Measurements from ENCODE around the gene FAM133A.

DNA sequence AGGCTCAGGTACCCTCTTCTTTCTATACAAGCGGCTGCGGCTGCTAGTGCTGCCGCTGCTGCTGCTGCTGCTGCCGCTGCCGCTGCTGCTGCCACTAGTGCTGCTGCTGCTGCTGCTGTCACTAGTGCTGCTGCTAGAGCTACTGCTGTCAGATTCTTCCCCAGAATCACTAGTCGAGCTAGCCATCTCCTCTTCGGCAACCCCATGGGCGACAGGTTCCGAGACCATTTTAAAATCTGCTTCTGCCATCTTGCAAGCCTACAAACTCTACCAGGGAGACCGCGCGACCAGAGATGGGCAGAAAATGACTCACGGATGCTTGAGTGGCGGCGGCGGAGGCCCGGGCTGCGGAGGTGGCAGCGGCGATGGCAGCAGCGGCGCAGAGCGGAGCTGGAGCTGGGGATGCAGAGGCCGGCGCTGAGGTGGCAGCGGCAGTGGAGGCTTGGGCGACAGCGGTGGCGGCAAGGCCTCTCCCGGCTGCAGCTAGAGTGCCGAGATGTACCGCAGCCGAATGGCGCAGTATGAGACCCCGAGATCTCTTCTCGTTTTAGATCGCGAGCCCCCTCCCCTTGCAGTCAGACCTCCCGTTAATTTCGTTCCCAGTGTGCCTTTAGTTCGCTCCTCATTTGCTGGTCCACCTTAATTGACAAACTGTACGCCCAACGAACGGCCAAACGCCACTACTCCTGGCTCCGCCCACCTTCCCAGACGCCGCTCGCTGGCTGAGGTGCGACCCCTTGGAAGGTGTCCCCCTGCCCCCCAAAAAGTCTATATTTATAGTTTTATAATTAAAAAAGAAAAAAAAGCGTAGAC lies 744 bp upstream of the FAM133A start, which contains the start of gene NAP1L3:
- TF ChIP-seq, protein P1, sequence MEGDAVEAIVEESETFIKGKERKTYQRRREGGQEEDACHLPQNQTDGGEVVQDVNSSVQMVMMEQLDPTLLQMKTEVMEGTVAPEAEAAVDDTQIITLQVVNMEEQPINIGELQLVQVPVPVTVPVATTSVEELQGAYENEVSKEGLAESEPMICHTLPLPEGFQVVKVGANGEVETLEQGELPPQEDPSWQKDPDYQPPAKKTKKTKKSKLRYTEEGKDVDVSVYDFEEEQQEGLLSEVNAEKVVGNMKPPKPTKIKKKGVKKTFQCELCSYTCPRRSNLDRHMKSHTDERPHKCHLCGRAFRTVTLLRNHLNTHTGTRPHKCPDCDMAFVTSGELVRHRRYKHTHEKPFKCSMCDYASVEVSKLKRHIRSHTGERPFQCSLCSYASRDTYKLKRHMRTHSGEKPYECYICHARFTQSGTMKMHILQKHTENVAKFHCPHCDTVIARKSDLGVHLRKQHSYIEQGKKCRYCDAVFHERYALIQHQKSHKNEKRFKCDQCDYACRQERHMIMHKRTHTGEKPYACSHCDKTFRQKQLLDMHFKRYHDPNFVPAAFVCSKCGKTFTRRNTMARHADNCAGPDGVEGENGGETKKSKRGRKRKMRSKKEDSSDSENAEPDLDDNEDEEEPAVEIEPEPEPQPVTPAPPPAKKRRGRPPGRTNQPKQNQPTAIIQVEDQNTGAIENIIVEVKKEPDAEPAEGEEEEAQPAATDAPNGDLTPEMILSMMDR (IDR thresholded peaks at IDR 0.05): no peak
- no peak for TF ChIP-seq POLR2A (IDR thresholded peaks at IDR 0.05)
